GM12872 (cell line): Measurements from ENCODE around the gene MYO7B.

Experiments
- CTCF ChIP-seq: IDR thresholded peaks from 3 replicates; pipeline ENCODE4 v1.5.1; 2011; ENCODE audit warnings: low read depth, mild to moderate bottlenecking, low read length, moderate library complexity; ENCODE audit not compliant: insufficient read depth

MYO7B gene

GRCh38 chr2:127611076-127611925, 75.8 kb downstream of the MYO7B start:
- TF ChIP-seq CTCF = no peak

DNA sequence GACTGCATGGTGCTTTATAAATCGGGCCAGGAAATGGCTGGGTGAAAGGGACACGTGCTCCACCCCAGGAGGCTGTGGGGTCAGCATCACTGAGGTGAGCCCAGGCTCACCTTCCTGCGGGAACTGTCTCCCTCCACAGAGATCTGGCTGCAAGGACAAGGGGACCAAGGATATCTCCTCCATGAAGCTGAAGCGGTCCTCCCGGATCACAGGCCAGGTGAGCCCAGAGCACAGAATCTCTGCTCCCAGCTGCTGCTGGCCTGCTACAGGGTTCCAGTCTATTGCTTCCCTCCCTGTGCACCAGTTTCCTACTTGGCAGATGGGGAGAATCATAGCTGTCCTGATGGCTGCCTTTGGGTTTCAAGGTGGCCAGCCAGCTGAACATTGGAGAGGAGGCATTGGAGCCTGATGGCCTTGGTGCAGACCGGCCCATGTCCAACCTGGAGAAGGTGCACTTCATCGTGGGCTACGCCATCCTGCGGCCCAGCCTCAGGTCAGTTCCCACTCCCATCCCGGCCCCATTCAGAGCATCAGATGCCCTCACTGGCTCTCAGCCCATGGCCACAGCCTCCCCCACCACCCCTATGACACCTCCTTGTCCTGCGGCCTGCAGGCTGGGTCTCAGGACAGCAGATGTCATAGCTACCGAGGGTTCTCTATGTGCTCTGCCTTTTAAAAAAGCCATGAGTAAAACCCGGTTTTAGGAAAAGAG, 76.8 kb downstream of the MYO7B start:
- no peak for TF ChIP-seq CTCF

- TF ChIP-seq CTCF = no peak
These were observed 78.8 kb downstream of the MYO7B start for GRCh38 chr2:127614246-127614645.

DNA sequence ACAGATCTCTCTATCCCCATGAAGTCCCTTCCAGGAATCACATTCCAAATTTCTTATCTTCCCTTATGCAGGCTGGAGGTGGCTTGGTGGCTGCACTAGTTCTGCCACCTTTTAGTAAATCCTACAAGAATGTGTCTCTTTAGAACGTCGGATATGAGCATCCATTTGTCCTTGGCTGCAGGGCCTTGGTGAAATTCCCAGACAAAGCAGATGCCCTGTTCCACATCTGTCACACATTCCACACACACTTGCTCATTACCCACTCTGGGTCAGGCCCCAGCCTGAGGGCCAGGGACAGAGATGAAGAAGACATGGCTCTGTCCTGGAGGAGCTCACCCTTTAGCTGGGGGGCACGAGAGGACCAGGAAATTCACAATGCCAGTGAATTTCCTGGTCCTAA, 79.2 kb downstream of the MYO7B start:
- TF ChIP-seq CTCF = no peak

GRCh38 chr2:127615511-127616166, 80.2 kb downstream of the MYO7B start:
- no peak for TF ChIP-seq CTCF

GRCh38 chr2:127618551-127619202, 83.2 kb downstream of the MYO7B start:
- TF ChIP-seq CTCF = no peak

- no peak for TF ChIP-seq CTCF
These were observed 83.7 kb downstream of the MYO7B start for GRCh38 chr2:127619203-127619590.
